ENCODE measurements around the gene BAG2.

The BAG2 gene

GRCh38 chr6:57173886-57174510, 1.9 kb downstream of the BAG2 start:
- peak; percentile 36 to 61 for DNase-seq
- Histone ChIP-seq H3K9me3 (ENCODE audit: insufficient read depth, low read depth, low read length) (no peaks in the 10 kb centered on the region), H4K12ac (ENCODE audit: low read depth, low read length) (no peak overlapping the region), H2BK12ac (ENCODE audit: low read length) (no peak overlapping the region), H3K79me1 (ENCODE audit: low read length) (peaks cover 13% of the 10 kb centered on the region), H3K4me3 (ENCODE audit: low read depth, low read length) (no peak overlapping the region), H3K4me1 (ENCODE audit: control insufficient read depth in 1 of 2, insufficient read depth in 2 of 2, low read length in 2 of 2) (peaks cover 4 to 9% of the 10 kb centered on the region in 2 experiments), H3K23ac (ENCODE audit: low read length) (no peak overlapping the region), H3K9ac (ENCODE audit: low read length) (no peak overlapping the region), H3K14ac (ENCODE audit: low read length) (no peak overlapping the region), H2BK120ac (ENCODE audit: insufficient read depth, low read length, poor library complexity) (no peak overlapping the region), H2AK5ac (ENCODE audit: low read length) (no peak overlapping the region), H3K79me2 (ENCODE audit: control insufficient read depth, insufficient read depth, low read length, poor library complexity) (peaks cover 11% of the 10 kb centered on the region), H3K4me2 (ENCODE audit: low read length) (peak overlapping the region; percentile 67), H3K27me3 (ENCODE audit: insufficient read depth, low read length) (no peaks in the 10 kb centered on the region), H4K91ac (ENCODE audit: low read depth, low read length) (no peak overlapping the region), H3K4ac (ENCODE audit: low read depth, low read length) (no peak overlapping the region), H3K36me3 (ENCODE audit: control insufficient read depth in 1 of 2, insufficient read depth in 2 of 2, low read length in 2 of 2) (no peaks in the 10 kb centered on the region), H2AFZ (ENCODE audit: insufficient read depth, low read length, poor library complexity) (no peak overlapping the region), H2BK5ac (ENCODE audit: low read depth, low read length, poor library complexity) (no peak overlapping the region), H3K27ac (ENCODE audit: low read depth, low read length) (peak overlapping the region; percentile 70), H3K18ac (ENCODE audit: low read length) (no peak overlapping the region), H4K8ac (ENCODE audit: low read depth, low read length) (no peak overlapping the region)
- WGBS (ENCODE audit: extremely low coverage, insufficient coverage, insufficient read length), result no CpG with 5 or more reads among the region's 5 CpGs

DNA sequence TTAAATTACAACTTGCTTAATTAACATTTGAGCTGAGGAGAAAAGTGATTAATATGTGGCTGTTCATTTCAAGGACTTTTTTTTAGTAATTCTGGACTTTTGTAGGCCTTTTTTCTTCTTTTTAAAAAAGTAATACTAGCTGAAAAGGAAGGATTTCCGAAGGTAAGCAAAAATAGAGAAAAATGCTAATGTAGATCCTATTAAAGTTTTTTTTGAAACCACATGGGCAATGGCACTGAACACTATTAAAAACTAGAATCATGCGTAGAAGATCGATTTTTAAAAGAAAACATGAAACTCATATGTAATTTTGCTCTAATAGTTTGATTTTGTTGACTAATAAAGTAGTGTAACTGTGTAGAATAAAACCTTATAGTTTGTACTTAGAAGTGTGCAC, 2.4 kb downstream of the BAG2 start:
- Histone ChIP-seq H2AK5ac (ENCODE audit: low read length) (no peak overlapping the region), H3K4me3 (ENCODE audit: low read depth, low read length) (no peak overlapping the region), H4K91ac (ENCODE audit: low read depth, low read length) (no peak overlapping the region)

DNA sequence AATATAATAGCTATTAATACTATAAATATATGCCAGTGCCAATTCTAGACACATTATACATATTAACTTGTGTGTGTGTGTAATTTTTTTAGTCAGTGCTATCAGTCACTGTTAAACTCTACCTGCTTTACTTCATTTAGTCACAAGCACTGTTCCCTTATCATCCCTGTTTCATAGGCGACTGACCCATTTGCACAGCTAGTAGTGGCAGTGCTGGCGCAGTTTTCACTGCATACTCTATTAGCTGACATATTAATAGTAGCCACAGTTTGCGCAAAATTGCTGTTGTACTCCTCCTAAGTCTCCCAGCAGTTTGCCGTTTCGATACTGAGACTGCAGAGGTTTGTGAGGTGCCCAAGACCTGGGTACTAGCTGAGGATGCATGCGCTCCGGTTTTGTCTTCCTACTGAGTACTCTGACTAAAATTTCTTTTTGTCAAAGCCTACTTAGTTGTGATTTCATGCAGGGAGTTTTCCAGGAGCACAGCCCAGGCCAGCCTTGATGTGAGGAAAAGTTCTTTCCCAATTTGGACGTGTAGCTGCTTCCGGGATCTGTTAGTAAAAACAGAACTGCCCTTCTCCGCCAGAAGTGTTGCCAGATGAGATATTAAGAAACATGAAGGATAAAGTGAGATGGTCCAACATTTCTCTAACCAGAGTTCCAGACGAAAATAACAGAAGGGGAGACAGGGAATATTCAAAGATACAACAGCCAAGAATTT, 5.6 kb downstream of the BAG2 start:
- H3K23ac ChIP-seq (ENCODE audit: low read length), result no peak overlapping the region
- no peak overlapping the region for H2AFZ ChIP-seq (ENCODE audit: insufficient read depth, low read length, poor library complexity)
- no peak overlapping the region for H3K27ac ChIP-seq (ENCODE audit: low read depth, low read length)
- H3K79me1 ChIP-seq (ENCODE audit: low read length), result peaks cover 4% of the 10 kb centered on the region
- H4K91ac ChIP-seq (ENCODE audit: low read depth, low read length), result no peak overlapping the region
- H3K79me2 ChIP-seq (ENCODE audit: control insufficient read depth, insufficient read depth, low read length, poor library complexity), result peaks cover 7% of the 10 kb centered on the region
- peaks cover 5% of the 10 kb centered on the region in 2 experiments for H3K36me3 ChIP-seq (ENCODE audit: control insufficient read depth in 1 of 2, insufficient read depth in 2 of 2, low read length in 2 of 2)
- peak overlapping the region; percentile 76 for H3K4ac ChIP-seq (ENCODE audit: low read depth, low read length)
- H2BK12ac ChIP-seq (ENCODE audit: low read length), result no peak overlapping the region
- no CpG with 5 or more reads among the region's 11 CpGs for WGBS (ENCODE audit: extremely low coverage, insufficient coverage, insufficient read length)
- no peak overlapping the region for H2AK5ac ChIP-seq (ENCODE audit: low read length)
- H3K4me2 ChIP-seq (ENCODE audit: low read length), result no peak overlapping the region
- H3K9ac ChIP-seq (ENCODE audit: low read length), result no peak overlapping the region
- no peak overlapping the region for H2BK5ac ChIP-seq (ENCODE audit: low read depth, low read length, poor library complexity)
- no peak overlapping the region for H3K4me3 ChIP-seq (ENCODE audit: low read depth, low read length)
- H3K14ac ChIP-seq (ENCODE audit: low read length), result no peak overlapping the region
- no peaks in the 10 kb centered on the region for H3K9me3 ChIP-seq (ENCODE audit: insufficient read depth, low read depth, low read length)
- H4K12ac ChIP-seq (ENCODE audit: low read depth, low read length), result no peak overlapping the region
- peaks cover 4 to 9% of the 10 kb centered on the region in 2 experiments for H3K4me1 ChIP-seq (ENCODE audit: control insufficient read depth in 1 of 2, insufficient read depth in 2 of 2, low read length in 2 of 2)
- no peak overlapping the region for H4K8ac ChIP-seq (ENCODE audit: low read depth, low read length)
- no peaks in the 10 kb centered on the region for H3K27me3 ChIP-seq (ENCODE audit: insufficient read depth, low read length)
- no peak overlapping the region for H2BK120ac ChIP-seq (ENCODE audit: insufficient read depth, low read length, poor library complexity)
- DNase-seq, result no peak
- peak overlapping the region; percentile 65 for H3K18ac ChIP-seq (ENCODE audit: low read length)

More for the DNA sequence above, 2.4 kb downstream of the BAG2 start:
- H4K8ac ChIP-seq (ENCODE audit: low read depth, low read length), result no peak overlapping the region
- H4K12ac ChIP-seq (ENCODE audit: low read depth, low read length), result no peak overlapping the region
- DNase-seq, result no peak
- H2BK120ac ChIP-seq (ENCODE audit: insufficient read depth, low read length, poor library complexity), result no peak overlapping the region
- peaks cover 11% of the 10 kb centered on the region for H3K79me2 ChIP-seq (ENCODE audit: control insufficient read depth, insufficient read depth, low read length, poor library complexity)
- H3K9ac ChIP-seq (ENCODE audit: low read length), result no peak overlapping the region
- H3K9me3 ChIP-seq (ENCODE audit: insufficient read depth, low read depth, low read length), result no peaks in the 10 kb centered on the region
- H3K4me1 ChIP-seq (ENCODE audit: control insufficient read depth in 1 of 2, insufficient read depth in 2 of 2, low read length in 2 of 2), result peaks cover 4 to 9% of the 10 kb centered on the region in 2 experiments
- peaks cover 13% of the 10 kb centered on the region for H3K79me1 ChIP-seq (ENCODE audit: low read length)
- H3K14ac ChIP-seq (ENCODE audit: low read length), result no peak overlapping the region
- no peak overlapping the region for H2BK12ac ChIP-seq (ENCODE audit: low read length)
- H3K23ac ChIP-seq (ENCODE audit: low read length), result no peak overlapping the region
- no peaks in the 10 kb centered on the region for H3K27me3 ChIP-seq (ENCODE audit: insufficient read depth, low read length)
- no peak overlapping the region for H3K4ac ChIP-seq (ENCODE audit: low read depth, low read length)
- H2BK5ac ChIP-seq (ENCODE audit: low read depth, low read length, poor library complexity), result no peak overlapping the region
- no peak overlapping the region for H2AFZ ChIP-seq (ENCODE audit: insufficient read depth, low read length, poor library complexity)
- H3K4me2 ChIP-seq (ENCODE audit: low read length), result no peak overlapping the region
- WGBS (ENCODE audit: extremely low coverage, insufficient coverage, insufficient read length), result no CpG with 5 or more reads among the region's 3 CpGs
- no peaks in the 10 kb centered on the region for H3K36me3 ChIP-seq (ENCODE audit: control insufficient read depth in 1 of 2, insufficient read depth in 2 of 2, low read length in 2 of 2)
- no peak overlapping the region for H3K18ac ChIP-seq (ENCODE audit: low read length)
- no peak overlapping the region for H3K27ac ChIP-seq (ENCODE audit: low read depth, low read length)

DNA sequence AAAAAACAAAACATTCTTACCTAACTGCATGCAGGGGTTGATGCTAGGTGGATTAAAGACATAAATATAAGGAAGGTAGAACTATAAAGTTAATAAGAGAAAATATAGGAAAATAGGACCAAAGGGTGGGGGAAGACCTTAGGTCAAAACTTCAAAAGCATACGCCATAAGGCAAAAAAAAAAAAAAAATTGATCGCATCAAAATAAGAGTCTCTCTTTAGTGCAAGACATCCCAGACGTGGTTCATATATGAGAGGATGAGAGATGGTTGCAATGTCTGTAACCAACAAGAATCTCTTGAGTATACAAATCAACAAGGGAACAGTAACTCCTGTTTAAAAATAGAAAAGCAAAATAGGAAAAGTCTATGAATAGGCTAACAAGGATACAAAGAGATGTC, 8.5 kb downstream of the BAG2 start:
- H3K4me3 ChIP-seq (ENCODE audit: low read depth, low read length), result no peak overlapping the region
- WGBS (ENCODE audit: extremely low coverage, insufficient coverage, insufficient read length), result no CpG with 5 or more reads among the region's 3 CpGs
- H4K91ac ChIP-seq (ENCODE audit: low read depth, low read length), result no peak overlapping the region
- H2AFZ ChIP-seq (ENCODE audit: insufficient read depth, low read length, poor library complexity), result no peak overlapping the region
- no peaks in the 10 kb centered on the region for H3K9me3 ChIP-seq (ENCODE audit: insufficient read depth, low read depth, low read length)
- H3K79me2 ChIP-seq (ENCODE audit: control insufficient read depth, insufficient read depth, low read length, poor library complexity), result peaks cover 5% of the 10 kb centered on the region
- no peak overlapping the region for H3K23ac ChIP-seq (ENCODE audit: low read length)
- H2AK5ac ChIP-seq (ENCODE audit: low read length), result no peak overlapping the region
- no peaks in the 10 kb centered on the region for H3K27me3 ChIP-seq (ENCODE audit: insufficient read depth, low read length)
- H3K4ac ChIP-seq (ENCODE audit: low read depth, low read length), result no peak overlapping the region
- no peak overlapping the region for H3K14ac ChIP-seq (ENCODE audit: low read length)
- no peak overlapping the region for H3K4me2 ChIP-seq (ENCODE audit: low read length)
- no peak overlapping the region for H3K18ac ChIP-seq (ENCODE audit: low read length)
- no peak overlapping the region for H2BK12ac ChIP-seq (ENCODE audit: low read length)
- no peak overlapping the region for H3K9ac ChIP-seq (ENCODE audit: low read length)
- H3K4me1 ChIP-seq (ENCODE audit: control insufficient read depth in 1 of 2, insufficient read depth in 2 of 2, low read length in 2 of 2), result peaks cover 4 to 8% of the 10 kb centered on the region in 2 experiments
- DNase-seq, result no peak
- H3K79me1 ChIP-seq (ENCODE audit: low read length), result no peaks in the 10 kb centered on the region
- no peak overlapping the region for H2BK5ac ChIP-seq (ENCODE audit: low read depth, low read length, poor library complexity)
- no peak overlapping the region for H4K8ac ChIP-seq (ENCODE audit: low read depth, low read length)
- no peak overlapping the region for H2BK120ac ChIP-seq (ENCODE audit: insufficient read depth, low read length, poor library complexity)
- no peak overlapping the region for H4K12ac ChIP-seq (ENCODE audit: low read depth, low read length)
- no peak overlapping the region for H3K27ac ChIP-seq (ENCODE audit: low read depth, low read length)
- peaks cover 5 to 14% of the 10 kb centered on the region in 2 experiments for H3K36me3 ChIP-seq (ENCODE audit: control insufficient read depth in 1 of 2, insufficient read depth in 2 of 2, low read length in 2 of 2)

Data from trophoblast cell (in vitro differentiated cells and primary cell).